HEK293 (cell line): Measurements from ENCODE around the gene PEAR1.

Experiments
- CTCF ChIA-PET: fragments of 350-600 bp; formaldehyde crosslinking; extraction: SDS; loops from one replicate; lab custom pipeline; 2021; ENCODE audit warnings: antibody characterized with exemption; lab: Yijun Ruan, JAX
- POLR2A ChIA-PET: fragments of 300-600 bp; formaldehyde crosslinking; extraction: SDS; loops from one replicate; lab custom pipeline; 2020; ENCODE audit warnings: antibody characterized with exemption, inconsistent platforms; lab: Yijun Ruan, JAX
- H3K27ac ChIP-seq: fragments of 200-500 bp; sonication (Bioruptor generic); 2 replicates; pipeline ENCODE4 v1.5.1; 2014; ENCODE audit warnings: low read depth, low read length, control low read depth, inconsistent platforms; ENCODE audit errors: extremely low read depth
- H3K36me3 ChIP-seq, 2 experiments: fragments of 200-500 bp in 1 of 2; sonication (Bioruptor generic) in 1 of 2; 1 replicate in 1 of 2; 2 replicates in 1 of 2; pipeline ENCODE4 v1.5.1; 2014 to 2017; ENCODE audit warnings: inconsistent platforms in 2 of 2, low read length in 2 of 2; ENCODE audit not compliant: control insufficient read depth in 2 of 2, insufficient read depth in 1 of 2
- H3K4me1 ChIP-seq: fragments of 200-500 bp; sonication (Bioruptor generic); 2 replicates; pipeline ENCODE4 v1.5.1; 2014; ENCODE audit warnings: mild to moderate bottlenecking, low read length, inconsistent platforms; ENCODE audit not compliant: control insufficient read depth, insufficient read depth
- H3K4me3 ChIP-seq: 2 replicates; pipeline ENCODE4 v1.5.1; 2011; ENCODE audit warnings: low read depth, mild to moderate bottlenecking, control low read depth, low read length, moderate library complexity
- H3K9me3 ChIP-seq: fragments of 200-500 bp; sonication (Bioruptor generic); 2 replicates; pipeline ENCODE4 v1.5.1; 2014; ENCODE audit warnings: low read depth, low read length, inconsistent platforms; ENCODE audit not compliant: control insufficient read depth, insufficient read depth
- GLIS1 ChIP-seq: fragments of 450-650 bp; formaldehyde crosslinking; IDR thresholded peaks from 2 replicates; pipeline ENCODE4 v1.5.1; 2016; ENCODE audit warnings: missing biosample characterization, missing genetic modification characterization
- KLF1 ChIP-seq: fragments of 450-650 bp; formaldehyde crosslinking; IDR thresholded peaks from 2 replicates; pipeline ENCODE4 v1.5.1; 2016; ENCODE audit warnings: missing biosample characterization, missing genetic modification characterization
- ZFHX2 ChIP-seq: fragments of 450-650 bp; formaldehyde crosslinking; conservative IDR thresholded peaks from 2 replicates; pipeline ENCODE4 v1.5.1; 2016; ENCODE audit warnings: missing biosample characterization, missing genetic modification characterization
- ZIC2 ChIP-seq: fragments of 450-650 bp; formaldehyde crosslinking; IDR thresholded peaks from 2 replicates; pipeline ENCODE4 v1.5.1; 2016; ENCODE audit warnings: missing biosample characterization, missing genetic modification characterization
- ZNF416 ChIP-seq: fragments of 450-650 bp; formaldehyde crosslinking; IDR thresholded peaks from 2 replicates; pipeline ENCODE4 v1.5.1; 2016; ENCODE audit warnings: missing biosample characterization, missing genetic modification characterization
- ZNF514 ChIP-seq: fragments of 450-650 bp; formaldehyde crosslinking; IDR thresholded peaks from 2 replicates; pipeline ENCODE4 v1.5.1; 2016; ENCODE audit warnings: missing biosample characterization, missing genetic modification characterization
- ZNF629 ChIP-seq: fragments of 450-650 bp; formaldehyde crosslinking; IDR thresholded peaks from 2 replicates; pipeline ENCODE4 v1.5.1; 2017; ENCODE audit warnings: missing biosample characterization, missing genetic modification characterization
- ZNF664 ChIP-seq: fragments of 450-650 bp; formaldehyde crosslinking; IDR thresholded peaks from 2 replicates; pipeline ENCODE4 v1.5.1; 2016; ENCODE audit warnings: missing biosample characterization, missing genetic modification characterization
- ZSCAN30 ChIP-seq: fragments of 450-650 bp; IDR thresholded peaks from 2 replicates; pipeline ENCODE4 v1.5.1; 2018; ENCODE audit warnings: missing biosample characterization, mild to moderate bottlenecking, missing genetic modification characterization, moderate library complexity
- TF ChIP-seq, protein P1 (sequence below): fragments of 450-650 bp; formaldehyde crosslinking; optimal IDR thresholded peaks from 2 replicates; pipeline ENCODE3; 2016; ENCODE audit warnings: missing biosample characterization, mild to moderate bottlenecking, missing genetic modification characterization
- TF ChIP-seq, protein P2 (sequence below): fragments of 450-650 bp; formaldehyde crosslinking; IDR thresholded peaks from 2 replicates; pipeline ENCODE4 v1.5.1; 2016; ENCODE audit warnings: missing biosample characterization, missing genetic modification characterization
- TF ChIP-seq, protein P3 (sequence below): fragments of 450-650 bp; formaldehyde crosslinking; IDR thresholded peaks from 2 replicates; pipeline ENCODE4 v1.5.1; 2016; ENCODE audit warnings: missing biosample characterization, missing genetic modification characterization
- TF ChIP-seq, protein P4 (sequence below): fragments of 450-650 bp; formaldehyde crosslinking; IDR thresholded peaks from 2 replicates; pipeline ENCODE4 v1.5.1; 2016; ENCODE audit warnings: missing biosample characterization, missing genetic modification characterization
- TF ChIP-seq, protein P5 (sequence below): fragments of 450-650 bp; formaldehyde crosslinking; conservative IDR thresholded peaks from 2 replicates; pipeline ENCODE4 v1.5.1; 2016; ENCODE audit warnings: low read depth, missing biosample characterization, missing genetic modification characterization
- TF ChIP-seq, protein P6 (sequence below): fragments of 450-650 bp; formaldehyde crosslinking; IDR thresholded peaks from 2 replicates; pipeline ENCODE4 v1.5.1; 2016; ENCODE audit warnings: missing biosample characterization, missing genetic modification characterization

Gene PEAR1

DNA sequence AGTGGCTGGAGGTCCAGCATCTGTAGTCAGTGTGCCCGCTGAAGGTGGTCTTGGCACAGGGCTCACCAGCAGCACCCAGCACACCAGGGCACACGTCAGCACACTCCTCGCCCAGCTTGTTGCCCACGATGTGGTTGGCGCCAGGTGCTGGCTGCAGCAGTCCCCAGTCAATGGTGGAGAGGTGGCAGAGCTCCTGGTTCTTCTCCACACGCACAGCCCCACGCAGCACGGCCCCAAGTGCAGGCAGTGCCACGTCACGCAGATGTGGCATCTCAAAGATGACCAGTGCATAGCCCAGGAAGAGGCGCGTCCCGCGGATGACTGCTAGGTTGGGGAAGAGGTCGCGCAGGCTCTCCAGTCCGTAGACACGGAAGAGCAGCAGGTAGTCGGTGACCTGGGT is 39.8 kb upstream of the PEAR1 start:
- ChIA-PET CTCF (interaction anchor here (1.1 to 3.4 kb wide), 2 partner anchors 15 to 164 kb away, joined by 3 to 19 read pairs; no protein-coding TSS in a partner anchor), POLR2A (no interaction called here)
- Histone ChIP-seq H3K27ac (no peak overlapping the region), H3K4me1 (no peaks in the 10 kb centered on the region), H3K9me3 (no peaks in the 10 kb centered on the region), H3K36me3 (no peaks in the 10 kb centered on the region), H3K4me3 (no peak overlapping the region)
- TF ChIP-seq, protein P1, sequence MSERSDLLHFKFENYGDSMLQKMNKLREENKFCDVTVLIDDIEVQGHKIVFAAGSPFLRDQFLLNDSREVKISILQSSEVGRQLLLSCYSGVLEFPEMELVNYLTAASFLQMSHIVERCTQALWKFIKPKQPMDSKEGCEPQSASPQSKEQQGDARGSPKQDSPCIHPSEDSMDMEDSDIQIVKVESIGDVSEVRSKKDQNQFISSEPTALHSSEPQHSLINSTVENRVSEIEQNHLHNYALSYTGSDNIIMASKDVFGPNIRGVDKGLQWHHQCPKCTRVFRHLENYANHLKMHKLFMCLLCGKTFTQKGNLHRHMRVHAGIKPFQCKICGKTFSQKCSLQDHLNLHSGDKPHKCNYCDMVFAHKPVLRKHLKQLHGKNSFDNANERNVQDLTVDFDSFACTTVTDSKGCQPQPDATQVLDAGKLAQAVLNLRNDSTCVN (tag by site-specific recombination), result no peak

DNA sequence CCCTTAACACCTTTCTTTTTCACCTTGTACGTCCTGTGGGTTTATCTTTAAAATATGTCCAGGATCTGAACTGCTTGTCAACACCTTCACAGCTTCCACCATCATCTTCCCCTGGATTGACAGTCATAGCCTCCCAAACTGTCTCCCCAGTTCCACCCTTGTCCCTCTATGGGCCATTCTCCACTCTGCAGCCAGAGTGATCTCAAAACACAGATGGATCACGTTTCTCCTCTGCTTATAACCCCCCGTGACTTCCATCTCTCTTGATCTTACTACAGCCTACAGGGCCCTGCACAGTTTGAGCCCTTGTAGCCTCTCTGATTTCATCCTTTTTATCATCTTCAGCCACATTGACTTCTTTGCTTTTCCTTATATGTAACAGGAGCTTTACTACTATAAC is 38.9 kb upstream of the PEAR1 start:
- no peaks in the 10 kb centered on the region for H3K9me3 ChIP-seq
- POLR2A ChIA-PET, result interaction anchor here (0.6 kb wide), 1 partner anchor 127 kb away, joined by 3 read pairs; the partner anchor contains the start of gene METTL25B
- no peaks in the 10 kb centered on the region for H3K4me1 ChIP-seq
- no peak overlapping the region for H3K4me3 ChIP-seq
- TF ChIP-seq ZNF629 (tag by site-specific recombination) (no peak), KLF1 (tag by site-specific recombination) (no peak), GLIS1 (0 out of 2 replicates have a peak, but pooled peaks have one; percentile 25), ZSCAN30 (tag by site-specific recombination) (no peak), ZIC2 (tag by site-specific recombination) (peak; percentile 41), ZNF416 (tag by site-specific recombination) (no peak), ZNF664 (no peak), ZNF514 (tag by site-specific recombination) (no peak), ZFHX2 (no peak)
- TF ChIP-seq, protein P2, sequence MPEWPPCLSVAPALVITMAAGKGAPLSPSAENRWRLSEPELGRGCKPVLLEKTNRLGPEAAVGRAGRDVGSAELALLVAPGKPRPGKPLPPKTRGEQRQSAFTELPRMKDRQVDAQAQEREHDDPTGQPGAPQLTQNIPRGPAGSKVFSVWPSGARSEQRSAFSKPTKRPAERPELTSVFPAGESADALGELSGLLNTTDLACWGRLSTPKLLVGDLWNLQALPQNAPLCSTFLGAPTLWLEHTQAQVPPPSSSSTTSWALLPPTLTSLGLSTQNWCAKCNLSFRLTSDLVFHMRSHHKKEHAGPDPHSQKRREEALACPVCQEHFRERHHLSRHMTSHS (tag by site-specific recombination), result no peak
- TF ChIP-seq, protein P3, sequence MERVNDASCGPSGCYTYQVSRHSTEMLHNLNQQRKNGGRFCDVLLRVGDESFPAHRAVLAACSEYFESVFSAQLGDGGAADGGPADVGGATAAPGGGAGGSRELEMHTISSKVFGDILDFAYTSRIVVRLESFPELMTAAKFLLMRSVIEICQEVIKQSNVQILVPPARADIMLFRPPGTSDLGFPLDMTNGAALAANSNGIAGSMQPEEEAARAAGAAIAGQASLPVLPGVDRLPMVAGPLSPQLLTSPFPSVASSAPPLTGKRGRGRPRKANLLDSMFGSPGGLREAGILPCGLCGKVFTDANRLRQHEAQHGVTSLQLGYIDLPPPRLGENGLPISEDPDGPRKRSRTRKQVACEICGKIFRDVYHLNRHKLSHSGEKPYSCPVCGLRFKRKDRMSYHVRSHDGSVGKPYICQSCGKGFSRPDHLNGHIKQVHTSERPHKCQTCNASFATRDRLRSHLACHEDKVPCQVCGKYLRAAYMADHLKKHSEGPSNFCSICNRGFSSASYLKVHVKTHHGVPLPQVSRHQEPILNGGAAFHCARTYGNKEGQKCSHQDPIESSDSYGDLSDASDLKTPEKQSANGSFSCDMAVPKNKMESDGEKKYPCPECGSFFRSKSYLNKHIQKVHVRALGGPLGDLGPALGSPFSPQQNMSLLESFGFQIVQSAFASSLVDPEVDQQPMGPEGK (tag by site-specific recombination), result peak; percentile 17; the same call in 1 of the 2 replicates
- TF ChIP-seq, protein P4, sequence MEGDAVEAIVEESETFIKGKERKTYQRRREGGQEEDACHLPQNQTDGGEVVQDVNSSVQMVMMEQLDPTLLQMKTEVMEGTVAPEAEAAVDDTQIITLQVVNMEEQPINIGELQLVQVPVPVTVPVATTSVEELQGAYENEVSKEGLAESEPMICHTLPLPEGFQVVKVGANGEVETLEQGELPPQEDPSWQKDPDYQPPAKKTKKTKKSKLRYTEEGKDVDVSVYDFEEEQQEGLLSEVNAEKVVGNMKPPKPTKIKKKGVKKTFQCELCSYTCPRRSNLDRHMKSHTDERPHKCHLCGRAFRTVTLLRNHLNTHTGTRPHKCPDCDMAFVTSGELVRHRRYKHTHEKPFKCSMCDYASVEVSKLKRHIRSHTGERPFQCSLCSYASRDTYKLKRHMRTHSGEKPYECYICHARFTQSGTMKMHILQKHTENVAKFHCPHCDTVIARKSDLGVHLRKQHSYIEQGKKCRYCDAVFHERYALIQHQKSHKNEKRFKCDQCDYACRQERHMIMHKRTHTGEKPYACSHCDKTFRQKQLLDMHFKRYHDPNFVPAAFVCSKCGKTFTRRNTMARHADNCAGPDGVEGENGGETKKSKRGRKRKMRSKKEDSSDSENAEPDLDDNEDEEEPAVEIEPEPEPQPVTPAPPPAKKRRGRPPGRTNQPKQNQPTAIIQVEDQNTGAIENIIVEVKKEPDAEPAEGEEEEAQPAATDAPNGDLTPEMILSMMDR, result 0 out of 2 replicates have a peak, but pooled peaks have one; percentile 15
- TF ChIP-seq, protein P5, sequence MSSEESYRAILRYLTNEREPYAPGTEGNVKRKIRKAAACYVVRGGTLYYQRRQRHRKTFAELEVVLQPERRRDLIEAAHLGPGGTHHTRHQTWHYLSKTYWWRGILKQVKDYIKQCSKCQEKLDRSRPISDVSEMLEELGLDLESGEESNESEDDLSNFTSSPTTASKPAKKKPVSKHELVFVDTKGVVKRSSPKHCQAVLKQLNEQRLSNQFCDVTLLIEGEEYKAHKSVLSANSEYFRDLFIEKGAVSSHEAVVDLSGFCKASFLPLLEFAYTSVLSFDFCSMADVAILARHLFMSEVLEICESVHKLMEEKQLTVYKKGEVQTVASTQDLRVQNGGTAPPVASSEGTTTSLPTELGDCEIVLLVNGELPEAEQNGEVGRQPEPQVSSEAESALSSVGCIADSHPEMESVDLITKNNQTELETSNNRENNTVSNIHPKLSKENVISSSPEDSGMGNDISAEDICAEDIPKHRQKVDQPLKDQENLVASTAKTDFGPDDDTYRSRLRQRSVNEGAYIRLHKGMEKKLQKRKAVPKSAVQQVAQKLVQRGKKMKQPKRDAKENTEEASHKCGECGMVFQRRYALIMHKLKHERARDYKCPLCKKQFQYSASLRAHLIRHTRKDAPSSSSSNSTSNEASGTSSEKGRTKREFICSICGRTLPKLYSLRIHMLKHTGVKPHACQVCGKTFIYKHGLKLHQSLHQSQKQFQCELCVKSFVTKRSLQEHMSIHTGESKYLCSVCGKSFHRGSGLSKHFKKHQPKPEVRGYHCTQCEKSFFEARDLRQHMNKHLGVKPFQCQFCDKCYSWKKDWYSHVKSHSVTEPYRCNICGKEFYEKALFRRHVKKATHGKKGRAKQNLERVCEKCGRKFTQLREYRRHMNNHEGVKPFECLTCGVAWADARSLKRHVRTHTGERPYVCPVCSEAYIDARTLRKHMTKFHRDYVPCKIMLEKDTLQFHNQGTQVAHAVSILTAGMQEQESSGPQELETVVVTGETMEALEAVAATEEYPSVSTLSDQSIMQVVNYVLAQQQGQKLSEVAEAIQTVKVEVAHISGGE (tag by site-specific recombination), result no peak
- TF ChIP-seq, protein P6, sequence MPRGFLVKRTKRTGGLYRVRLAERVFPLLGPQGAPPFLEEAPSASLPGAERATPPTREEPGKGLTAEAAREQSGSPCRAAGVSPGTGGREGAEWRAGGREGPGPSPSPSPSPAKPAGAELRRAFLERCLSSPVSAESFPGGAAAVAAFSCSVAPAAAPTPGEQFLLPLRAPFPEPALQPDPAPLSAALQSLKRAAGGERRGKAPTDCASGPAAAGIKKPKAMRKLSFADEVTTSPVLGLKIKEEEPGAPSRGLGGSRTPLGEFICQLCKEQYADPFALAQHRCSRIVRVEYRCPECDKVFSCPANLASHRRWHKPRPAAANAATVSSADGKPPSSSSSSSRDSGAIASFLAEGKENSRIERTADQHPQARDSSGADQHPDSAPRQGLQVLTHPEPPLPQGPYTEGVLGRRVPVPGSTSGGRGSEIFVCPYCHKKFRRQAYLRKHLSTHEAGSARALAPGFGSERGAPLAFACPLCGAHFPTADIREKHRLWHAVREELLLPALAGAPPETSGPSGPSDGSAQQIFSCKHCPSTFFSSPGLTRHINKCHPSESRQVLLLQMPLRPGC, result no peak
- H3K27ac ChIP-seq, result no peak overlapping the region
- CTCF ChIA-PET, result interaction anchor here (0.7 to 3.4 kb wide), 3 partner anchors 16 to 195 kb away, joined by 3 to 19 read pairs (median 4); no protein-coding TSS in a partner anchor
- no peaks in the 10 kb centered on the region for H3K36me3 ChIP-seq
